Effector CD4-positive, alpha-beta T cell (primary cell): ENCODE results near the gene TMEM45A.
"Not testable (repeated sequence)": the region's sequence is repeated elsewhere in the genome, so short reads cannot be mapped to it uniquely, and the experiment has no call there.

Experiments
- DNase-seq: peaks from one replicate; pipeline ENCODE4 v3.0.0-alpha.2; 2020

The TMEM45A gene

GRCh38 chr3:100486808-100487207 lies 5.6 kb upstream of the TMEM45A start:
- DNase-seq = no peak

- no peak for DNase-seq
These were observed 3.3 kb upstream of the TMEM45A start for GRCh38 chr3:100489118-100489517.

GRCh38 chr3:100496711-100497261 lies 4.4 kb downstream of the TMEM45A start:
- no peak for DNase-seq

GRCh38 chr3:100499651-100500050 lies 7.2 kb downstream of the TMEM45A start:
- DNase-seq = no peak

- no peak for DNase-seq
These were observed 8.0 kb downstream of the TMEM45A start for GRCh38 chr3:100500320-100500880.

- no peak for DNase-seq
These were observed 11.0 kb downstream of the TMEM45A start for GRCh38 chr3:100503448-100503847.

GRCh38 chr3:100506355-100506754 lies 13.9 kb downstream of the TMEM45A start:
- DNase-seq = no peak

GRCh38 chr3:100509818-100510217 lies 17.4 kb downstream of the TMEM45A start:
- DNase-seq = not testable (repeated sequence)

- no peak for DNase-seq
These were observed 23.8 kb downstream of the TMEM45A start for GRCh38 chr3:100516232-100516631.

- no peak for DNase-seq
These were observed 24.4 kb downstream of the TMEM45A start for GRCh38 chr3:100516838-100517237.

- no peak for DNase-seq
These were observed 24.9 kb downstream of the TMEM45A start for GRCh38 chr3:100517276-100517675.

GRCh38 chr3:100518244-100518643 lies 25.8 kb downstream of the TMEM45A start:
- DNase-seq = no peak

GRCh38 chr3:100518983-100519382 lies 26.6 kb downstream of the TMEM45A start:
- DNase-seq = no peak

GRCh38 chr3:100521439-100521845 lies 29.0 kb downstream of the TMEM45A start:
- no peak for DNase-seq

- no peak for DNase-seq
These were observed 29.7 kb downstream of the TMEM45A start for GRCh38 chr3:100522125-100522524.

GRCh38 chr3:100523050-100523760 lies 30.8 kb downstream of the TMEM45A start:
- DNase-seq = no peak

GRCh38 chr3:100525753-100526612 lies 33.6 kb downstream of the TMEM45A start:
- DNase-seq = no peak

GRCh38 chr3:100526613-100527346 lies 34.4 kb downstream of the TMEM45A start:
- DNase-seq = no peak

GRCh38 chr3:100527347-100527735 lies 34.9 kb downstream of the TMEM45A start:
- DNase-seq = no peak

- DNase-seq = no peak
These were observed 38.7 kb downstream of the TMEM45A start for GRCh38 chr3:100531093-100531492.

GRCh38 chr3:100532411-100532810 lies 40.0 kb downstream of the TMEM45A start:
- no peak for DNase-seq

- no peak for DNase-seq
These were observed 40.8 kb downstream of the TMEM45A start for GRCh38 chr3:100533176-100533575.

GRCh38 chr3:100535610-100535943 lies 43.2 kb downstream of the TMEM45A start:
- DNase-seq = no peak
